GM23338 (cell line): ENCODE results near the gene NEK11.

Experiments
- CTCF ChIP-seq, 2 experiments: fragments of 200-600 bp in 1 of 2; sonication (generic) in 1 of 2; conservative IDR thresholded peaks; 2 replicates each; pipeline versions ENCODE4 v1.5.1 to v1.6.1; 2016 to 2017; ENCODE audit warnings: antibody characterized with exemption in 2 of 2, low read depth in 2 of 2, mild to moderate bottlenecking in 2 of 2, moderate library complexity in 1 of 2
- JUNB ChIP-seq: IDR thresholded peaks from one replicate; pipeline ENCODE4 v1.6.1; 2016; ENCODE audit warnings: antibody characterized with exemption; ENCODE audit not compliant: unreplicated experiment
- POLR2AphosphoS5 ChIP-seq: IDR thresholded peaks from 2 replicates; pipeline ENCODE4 v1.6.1; 2016; ENCODE audit warnings: antibody characterized with exemption, low read depth
- REST ChIP-seq: IDR thresholded peaks from one replicate; pipeline ENCODE4 v1.6.1; 2018; ENCODE audit warnings: antibody characterized with exemption; ENCODE audit not compliant: unreplicated experiment
- ZNF331 ChIP-seq: fragments of 250-450 bp; sonication (Bioruptor Pico); IDR thresholded peaks from 2 replicates; pipeline ENCODE4 v1.5.0; 2020; ENCODE audit warnings: low read depth, mild to moderate bottlenecking, moderate library complexity

- TF ChIP-seq JUNB (no peak), ZNF331 (CRISPR knock-in tag) (no peak), CTCF (conservative IDR thresholded peaks at IDR 0.05; ENCODE audit: low read depth in 2 of 2) (no peak), POLR2AphosphoS5 (no peak), REST (no peak)
Measured at GRCh38 chr3:131284302-131284701, 257.6 kb downstream of the NEK11 start.
